HG02870 (cell line): ENCODE results near the gene NDUFB5.
"Not testable (repeated sequence)": the region's sequence is repeated elsewhere in the genome, so short reads cannot be mapped to it uniquely, and the experiment has no call there.

Experiments used
- ATAC-seq: cut with Tn5 transposase; IDR thresholded peaks from one replicate; pipeline ENCODE4 v1.9.1; 2021; ENCODE audit warnings: mild to moderate bottlenecking, moderate library complexity; ENCODE audit not compliant: unreplicated experiment

NDUFB5 gene

DNA sequence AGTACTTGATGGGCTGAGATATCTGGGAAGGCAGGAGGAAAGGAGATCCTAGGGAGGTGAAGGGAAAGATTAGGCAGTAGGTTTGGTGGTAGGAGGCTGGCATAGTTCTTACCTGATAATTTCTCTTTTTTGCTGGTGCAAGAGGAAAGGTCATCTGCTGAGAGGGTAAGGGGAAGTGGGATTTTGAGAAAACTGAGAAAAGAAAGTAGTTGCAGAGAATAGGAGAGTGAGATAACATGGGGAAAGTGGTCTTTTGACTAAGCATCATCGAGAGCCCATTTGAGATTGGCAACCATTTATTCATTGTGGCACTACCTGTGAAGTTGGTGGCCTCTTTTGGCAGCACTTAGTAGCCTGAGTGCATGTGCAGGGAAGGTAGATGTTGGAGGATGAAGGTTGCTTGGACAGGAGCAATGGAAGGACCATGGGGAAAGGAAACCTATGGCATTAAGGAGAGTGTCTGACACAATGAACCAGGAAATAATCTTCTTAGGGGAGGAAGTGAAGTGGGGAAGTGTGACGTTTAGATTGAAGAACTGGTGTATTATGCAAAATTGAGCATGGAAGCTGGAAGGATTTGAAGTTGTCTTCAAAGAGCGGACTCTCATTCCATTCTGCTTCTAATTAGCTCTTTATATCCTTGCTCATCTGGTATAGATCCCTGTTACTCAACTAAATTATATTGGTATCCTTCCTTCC is 26.3 kb downstream of the NDUFB5 start:
- ATAC-seq = peak; percentile 63

DNA sequence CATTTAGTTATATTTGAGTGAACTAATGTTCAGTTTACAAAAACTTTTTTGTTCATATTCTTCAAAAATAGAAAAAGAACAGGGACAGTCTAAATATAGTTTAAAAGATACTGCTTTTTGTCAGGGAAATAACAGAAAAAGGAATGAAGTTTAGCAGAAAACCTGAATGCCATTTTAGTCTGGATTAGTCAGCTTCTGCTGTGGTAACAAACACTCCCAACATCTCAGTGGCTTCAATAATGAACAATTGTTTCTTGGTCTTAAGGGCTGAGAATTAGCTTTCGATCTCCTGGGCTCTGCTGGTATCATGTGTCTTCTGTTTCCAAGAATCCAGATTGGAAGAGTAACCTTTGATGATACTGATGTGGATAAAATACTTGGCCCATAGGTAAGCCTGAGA is 35.9 kb downstream of the NDUFB5 start:
- no peak for ATAC-seq

DNA sequence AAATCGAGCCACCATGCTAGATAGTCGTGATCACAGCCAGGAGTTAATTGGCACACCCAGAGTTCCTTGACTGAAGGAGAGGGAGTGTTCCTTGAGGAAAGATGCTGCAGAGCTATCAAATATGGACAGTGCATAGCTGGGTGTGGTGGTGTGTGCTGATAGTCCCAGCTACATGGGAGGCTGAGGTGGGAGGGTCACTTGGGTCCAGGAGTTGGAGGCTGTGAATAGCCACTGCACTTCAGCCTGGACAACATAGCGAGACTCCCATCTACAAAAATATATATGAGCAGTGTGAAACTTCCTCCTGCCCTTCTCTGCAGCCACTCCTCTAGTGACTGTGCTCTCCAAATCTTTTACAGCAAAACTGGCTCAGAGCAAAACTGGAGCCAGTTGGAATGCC is 38.3 kb downstream of the NDUFB5 start:
- no peak for ATAC-seq

DNA sequence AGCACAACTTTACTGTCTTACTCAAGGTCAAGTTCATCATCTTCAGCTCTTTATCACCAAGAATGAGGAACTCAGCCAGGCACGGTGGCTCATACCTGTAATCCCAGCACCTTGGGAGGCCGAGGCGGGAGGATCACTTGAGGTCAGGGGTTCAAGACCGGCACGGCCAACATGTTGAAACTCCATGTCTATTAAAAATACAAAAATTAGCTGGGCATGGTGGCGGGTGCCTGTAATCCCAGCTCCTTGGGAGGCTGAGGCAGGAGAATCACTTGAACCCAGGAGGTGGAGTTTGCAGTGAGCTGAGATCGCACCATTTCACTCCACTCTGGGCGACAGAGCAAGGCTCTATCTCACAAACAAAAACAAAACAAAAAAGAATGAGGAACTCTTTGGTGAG is 39.2 kb downstream of the NDUFB5 start:
- not testable (repeated sequence) for ATAC-seq

DNA sequence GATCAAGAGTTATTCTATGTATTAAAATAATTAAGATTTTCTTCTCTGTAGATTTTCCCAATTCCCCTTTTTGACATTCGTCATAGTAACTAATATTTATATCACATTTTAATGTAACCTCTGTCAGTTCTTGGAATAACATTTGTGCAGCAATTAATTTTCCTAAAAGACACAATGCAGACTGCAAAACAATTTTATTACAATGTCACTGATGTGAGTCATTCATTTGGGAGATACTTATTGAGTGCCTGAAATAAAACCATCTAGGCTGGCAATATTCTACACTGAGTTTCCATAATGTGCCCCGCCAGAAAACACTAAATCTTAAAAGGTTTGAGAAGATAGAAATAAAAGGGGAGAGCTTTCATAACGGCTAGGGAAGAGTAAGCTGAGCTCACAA is 41.6 kb downstream of the NDUFB5 start:
- ATAC-seq = no peak

DNA sequence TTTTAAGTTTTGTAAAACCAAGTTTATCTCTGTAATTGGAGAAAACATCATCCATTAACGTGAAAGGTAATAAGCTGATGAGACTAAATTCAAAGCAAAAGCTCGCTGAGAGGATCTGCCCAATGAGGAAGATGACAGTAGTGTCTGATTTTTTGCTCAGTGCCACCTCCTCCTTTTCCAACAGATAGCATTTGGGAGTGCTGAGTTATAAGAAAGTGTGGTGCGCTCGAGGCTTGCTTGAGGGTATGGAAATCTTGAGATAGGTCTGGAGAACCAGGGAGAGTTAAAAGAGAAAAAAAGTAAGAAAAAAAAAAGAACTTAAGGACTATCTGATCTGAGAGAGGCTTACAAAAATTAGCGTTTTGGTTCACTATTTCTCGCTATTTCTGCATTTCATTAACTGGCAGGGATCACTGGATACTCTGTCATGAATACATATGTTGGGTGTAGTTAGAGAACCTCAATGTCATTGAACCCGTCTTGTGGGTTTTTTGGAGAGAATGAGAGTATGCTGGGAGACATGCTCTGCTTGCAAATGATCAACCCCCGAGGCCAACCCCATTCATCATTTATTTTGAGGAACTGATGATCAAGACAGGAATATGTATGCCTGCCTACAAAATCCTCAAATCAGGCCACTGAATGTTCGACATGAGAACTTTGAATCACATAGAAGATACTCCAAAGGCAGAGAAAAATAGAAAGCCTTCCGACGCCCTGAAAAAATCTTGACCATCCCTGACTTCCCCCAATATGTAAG is 47.3 kb downstream of the NDUFB5 start:
- ATAC-seq = no peak

DNA sequence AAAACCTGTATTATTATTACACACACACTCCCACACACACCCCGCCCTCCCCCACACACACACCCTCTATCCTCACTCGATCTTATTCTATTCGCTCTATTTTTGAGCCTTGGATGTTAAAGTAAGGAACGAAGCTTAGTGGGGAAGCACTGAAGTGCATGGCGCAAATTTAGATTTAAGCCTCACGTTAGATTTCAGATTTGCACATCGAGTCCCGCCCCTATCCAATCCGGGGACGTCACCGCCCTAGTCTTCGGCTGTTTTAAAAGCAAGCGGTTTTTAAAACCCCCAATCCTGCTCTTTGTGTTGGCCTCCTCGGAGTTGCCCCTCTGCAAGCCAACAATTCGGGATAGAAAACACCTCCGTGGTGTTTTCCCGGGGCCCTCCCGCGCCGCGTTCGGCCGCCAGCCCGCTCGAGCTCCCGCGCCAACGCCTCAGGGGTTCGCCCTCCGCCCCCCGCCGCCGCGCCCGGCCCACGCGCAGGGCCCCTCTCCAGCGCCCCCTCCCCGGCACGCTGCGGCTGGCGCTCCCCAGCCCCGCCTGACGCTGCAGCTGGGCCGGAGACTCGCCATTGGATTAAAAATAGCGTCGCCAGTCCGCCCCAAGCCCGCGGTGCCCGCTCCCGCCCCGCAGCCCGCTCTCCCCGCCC is 48.0 kb downstream of the NDUFB5 start, which contains the start of gene USP13:
TSS of gene USP13 (plus strand) at position 594 of the 649 bp plus-strand sequence. CDS start 186 bp downstream, outside the sequence.
- peak; percentile 50 for ATAC-seq

DNA sequence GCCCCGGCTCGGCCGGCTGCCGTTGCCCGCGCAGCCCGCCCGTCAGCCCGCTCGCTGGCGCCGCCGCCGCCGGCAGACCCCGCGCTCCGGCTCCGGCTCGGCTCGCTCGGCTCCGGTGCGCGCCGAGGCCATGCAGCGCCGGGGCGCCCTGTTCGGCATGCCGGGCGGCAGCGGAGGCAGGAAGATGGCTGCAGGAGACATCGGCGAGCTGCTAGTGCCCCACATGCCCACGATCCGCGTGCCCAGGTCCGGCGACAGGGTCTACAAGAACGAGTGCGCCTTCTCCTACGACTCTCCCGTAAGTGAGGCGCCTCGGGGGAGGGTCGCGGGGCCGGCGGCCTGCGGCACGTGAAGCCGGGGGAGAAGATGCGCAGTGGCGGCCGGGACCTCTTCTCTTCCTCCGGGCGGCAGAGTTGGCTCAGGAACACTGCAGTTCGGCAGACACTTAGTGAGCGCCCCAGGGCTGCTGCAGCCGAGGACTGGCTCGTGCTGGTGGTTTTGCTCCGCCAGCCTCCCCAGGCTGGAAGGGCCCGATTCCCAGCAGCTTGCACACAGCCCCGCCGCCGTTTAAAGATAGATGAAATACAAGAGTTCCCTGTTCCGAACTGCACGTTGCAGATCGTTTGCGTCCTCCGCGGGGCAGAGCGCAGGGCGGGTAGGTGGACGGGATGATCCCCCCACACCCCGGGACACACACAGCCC is 48.7 kb downstream of the NDUFB5 start:
- peak; percentile 60 for ATAC-seq

DNA sequence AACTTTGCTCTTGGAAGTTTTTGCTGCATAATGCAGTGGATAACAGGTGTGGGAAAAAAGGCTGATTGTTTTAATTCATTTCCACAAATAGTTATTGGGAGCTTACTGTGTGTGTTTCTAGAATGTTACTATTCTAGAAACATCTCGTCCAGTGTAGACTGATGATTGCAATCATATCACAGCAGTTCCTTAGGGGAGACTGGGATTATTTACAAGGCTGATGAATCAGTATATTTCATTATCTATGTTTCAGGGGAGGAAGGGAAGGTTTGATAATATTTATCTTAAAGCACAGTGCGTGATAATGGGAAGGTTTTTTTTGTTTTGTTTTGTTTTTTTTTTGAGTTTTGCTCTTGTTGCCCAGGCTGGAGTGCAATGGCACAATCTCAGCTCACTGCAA is 50.6 kb downstream of the NDUFB5 start:
- no peak for ATAC-seq

DNA sequence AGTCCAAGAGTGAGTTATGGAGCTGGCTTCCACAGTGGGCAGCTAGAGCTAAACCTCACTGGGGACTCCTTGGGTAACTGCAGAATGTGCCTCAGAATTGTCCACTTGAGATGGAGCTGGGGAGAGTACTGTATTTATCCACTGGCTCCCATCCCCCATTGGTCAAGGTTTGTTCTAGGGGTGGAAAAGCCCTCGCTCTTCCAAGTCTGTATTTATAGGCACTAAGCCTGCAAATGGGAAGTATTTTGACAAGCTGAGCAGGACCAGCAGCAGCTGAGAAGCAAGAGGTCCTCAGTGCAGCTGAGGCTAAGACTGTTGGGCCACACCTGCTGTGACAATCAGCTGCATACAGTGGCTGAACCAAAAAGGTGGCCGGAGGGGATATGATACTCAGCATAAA is 54.0 kb downstream of the NDUFB5 start:
- ATAC-seq = no peak

DNA sequence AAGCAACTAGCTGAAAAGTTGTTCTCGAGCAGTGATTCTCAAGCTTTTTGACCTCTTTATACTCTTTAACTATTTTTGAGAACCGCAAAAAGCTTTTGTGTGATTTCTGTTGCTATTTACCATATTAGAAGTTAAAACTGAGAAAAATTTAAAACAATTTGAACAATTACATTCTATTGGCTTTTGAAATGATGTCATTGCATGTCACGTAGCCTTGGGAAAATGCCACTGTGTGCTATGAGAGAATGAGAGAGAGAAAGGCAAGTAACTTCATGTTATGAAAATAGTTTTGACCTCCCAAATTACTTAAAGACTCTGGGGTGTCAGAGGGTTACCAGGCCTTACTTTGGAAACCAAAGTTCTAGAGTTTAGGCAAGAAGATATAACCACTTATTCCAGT is 56.3 kb downstream of the NDUFB5 start:
- no peak for ATAC-seq

DNA sequence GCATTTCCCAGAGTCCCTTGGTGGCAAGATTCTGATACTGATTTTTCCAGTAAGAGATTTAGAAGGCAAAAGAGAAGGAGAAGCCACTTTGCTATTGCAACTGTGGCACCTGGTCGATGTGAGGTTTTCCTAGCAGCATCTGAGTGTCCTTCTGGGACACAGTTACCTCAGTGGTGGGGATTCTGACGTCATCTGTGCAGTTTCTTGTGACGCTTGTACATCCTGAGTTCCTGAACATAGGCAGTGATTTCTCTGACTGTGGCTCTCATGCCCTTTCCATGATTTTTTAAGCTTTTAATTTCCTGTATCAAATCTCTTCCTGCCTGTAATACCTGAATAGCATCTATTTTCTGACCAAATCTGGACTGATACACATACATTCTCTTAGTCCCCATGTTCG is 57.2 kb downstream of the NDUFB5 start:
- ATAC-seq = no peak

DNA sequence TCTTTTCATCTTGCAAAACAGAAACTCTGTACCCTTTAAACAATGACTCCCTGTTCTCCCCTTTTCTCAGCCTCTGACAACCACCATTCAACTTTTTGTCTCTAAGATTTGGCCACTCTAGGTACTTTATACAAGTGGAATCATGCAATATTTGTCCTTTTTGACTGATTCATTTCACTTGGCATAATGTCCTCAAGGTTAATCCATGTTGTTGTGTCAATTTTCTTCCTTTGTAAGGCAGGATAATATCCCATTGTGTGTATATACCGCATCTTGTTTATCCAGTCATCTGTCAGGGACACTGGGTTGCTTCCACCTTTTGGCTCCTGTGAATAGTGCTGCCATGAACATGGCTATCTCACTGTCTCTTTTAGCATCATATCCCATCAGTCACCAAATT is 58.5 kb downstream of the NDUFB5 start:
- no peak for ATAC-seq

DNA sequence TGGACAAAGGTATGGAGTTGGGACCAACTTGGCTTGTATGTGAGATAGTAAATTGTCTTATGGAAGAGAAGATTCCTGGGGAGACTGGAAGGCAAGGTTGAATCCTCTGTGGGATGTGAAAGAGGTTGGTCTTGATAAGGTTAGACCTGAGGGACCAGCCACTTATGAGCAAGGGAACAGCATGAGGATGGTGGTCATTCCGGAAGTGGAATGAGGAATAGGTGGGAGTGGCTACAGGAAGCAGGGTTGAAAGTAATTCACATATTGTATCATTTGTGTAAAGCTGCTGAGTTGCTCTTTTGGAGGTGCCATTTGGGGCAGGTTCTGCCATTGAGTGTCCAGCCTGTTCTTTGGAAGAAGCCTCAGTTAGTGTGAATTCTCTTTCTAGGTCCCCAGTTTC is 61.4 kb downstream of the NDUFB5 start:
- no peak for ATAC-seq

DNA sequence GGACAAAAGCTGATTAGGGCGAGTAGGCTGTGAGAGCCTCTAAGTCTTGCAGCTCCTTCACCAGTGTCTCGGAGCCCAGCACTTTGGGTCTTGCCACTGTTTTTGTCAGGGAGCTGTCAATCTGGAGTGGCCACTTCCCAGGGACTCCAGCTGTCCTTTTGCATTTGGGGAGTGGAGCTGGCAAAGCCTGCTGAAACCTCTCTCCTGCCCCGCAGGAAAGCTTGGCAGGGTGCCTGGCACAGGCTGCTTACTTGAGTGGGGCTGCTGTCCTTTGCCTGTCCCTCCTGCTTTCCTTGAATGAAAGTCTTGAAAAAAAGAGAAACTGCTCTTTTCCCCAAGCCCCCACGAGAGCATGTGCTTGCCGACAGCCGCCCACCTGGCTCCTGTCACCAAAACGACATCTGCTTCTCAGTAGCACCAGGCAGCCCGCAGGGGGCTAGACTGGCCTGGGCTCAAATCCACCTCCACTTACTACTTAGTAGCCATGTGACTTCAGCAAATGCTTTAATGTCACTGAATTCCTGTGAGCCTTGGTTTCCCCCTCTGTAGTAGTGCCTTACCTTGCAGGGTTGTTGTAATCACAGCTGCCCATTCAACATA is 61.9 kb downstream of the NDUFB5 start:
- no peak for ATAC-seq

DNA sequence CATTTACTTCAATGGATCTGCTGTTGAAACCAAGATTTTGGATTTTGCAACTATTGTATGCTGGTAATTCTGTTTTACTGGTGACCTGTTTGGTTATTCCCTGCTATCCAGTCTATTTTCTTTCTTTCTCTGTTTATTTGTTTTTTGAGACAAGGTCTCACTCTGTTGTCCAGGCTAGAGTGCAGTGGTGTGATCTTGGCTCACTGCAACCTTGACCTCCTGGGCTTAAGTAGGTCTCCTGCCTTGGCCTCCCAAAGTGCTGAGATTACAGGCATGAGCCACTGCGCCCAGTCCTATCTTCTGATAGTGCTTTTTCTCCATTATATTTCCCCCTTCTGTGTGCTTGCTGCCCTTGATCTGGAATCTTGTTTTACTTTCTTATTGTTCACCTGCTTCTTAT is 63.8 kb downstream of the NDUFB5 start:
- no peak for ATAC-seq

DNA sequence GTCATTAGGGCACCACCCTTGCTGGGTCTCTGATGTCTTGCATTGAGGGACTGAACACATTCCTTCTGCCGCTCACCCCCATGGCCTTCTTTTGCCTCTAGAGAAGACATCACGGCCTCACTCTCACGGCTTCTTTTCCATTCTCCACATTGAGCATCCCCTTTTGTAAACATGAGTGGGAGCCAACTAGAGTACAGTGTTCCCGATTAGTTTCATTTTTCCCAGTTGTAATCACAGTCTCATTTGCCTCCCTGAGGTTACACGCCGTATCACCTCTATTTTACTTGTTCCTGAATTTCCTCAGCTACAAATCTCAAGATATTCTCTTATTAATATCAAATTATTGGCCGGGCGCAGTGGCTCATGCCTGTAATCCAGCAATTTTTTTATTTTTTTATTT is 65.7 kb downstream of the NDUFB5 start:
- no peak for ATAC-seq

DNA sequence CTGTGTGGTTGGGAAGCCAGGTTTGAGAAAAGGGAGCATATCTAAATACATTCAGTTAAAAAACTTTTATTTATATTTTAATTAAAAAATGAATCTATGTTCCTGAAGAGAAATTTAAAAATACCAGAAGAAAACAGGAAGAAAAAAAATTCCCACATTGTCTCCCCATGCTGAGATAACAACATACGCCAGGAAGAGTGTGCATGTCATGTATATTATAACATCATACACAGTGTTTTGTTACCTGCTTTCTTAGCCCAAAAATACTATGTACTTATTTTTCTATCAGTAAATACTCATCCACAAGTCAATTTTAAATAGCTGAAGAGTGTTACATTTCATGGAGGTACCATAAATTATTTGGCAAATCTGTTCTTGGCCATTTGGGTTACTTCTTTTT is 66.7 kb downstream of the NDUFB5 start:
- no peak for ATAC-seq

DNA sequence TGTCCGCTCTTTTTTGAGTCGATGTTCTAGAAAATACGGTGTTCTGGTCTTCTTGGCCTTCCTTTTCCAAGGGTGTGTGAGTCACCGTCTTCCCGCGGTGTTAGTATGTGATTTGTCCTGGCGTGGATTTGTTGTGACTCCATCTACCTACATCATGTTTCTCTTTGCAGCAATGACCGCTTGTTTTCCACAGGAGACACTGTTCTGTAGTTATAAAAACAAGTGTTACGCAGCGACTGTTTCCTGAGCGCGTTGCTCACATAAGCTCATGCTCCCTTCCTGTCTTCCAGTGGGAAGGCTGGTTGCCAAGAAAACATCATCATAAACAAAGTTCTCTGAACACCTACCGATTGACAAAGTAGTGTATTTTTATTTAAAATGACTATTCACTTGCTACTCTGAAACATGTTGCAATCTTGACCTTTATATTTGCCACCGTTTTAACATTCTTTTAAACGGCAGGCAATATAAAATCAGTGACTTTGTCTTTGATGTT is 67.2 kb downstream of the NDUFB5 start:
- ATAC-seq = no peak

DNA sequence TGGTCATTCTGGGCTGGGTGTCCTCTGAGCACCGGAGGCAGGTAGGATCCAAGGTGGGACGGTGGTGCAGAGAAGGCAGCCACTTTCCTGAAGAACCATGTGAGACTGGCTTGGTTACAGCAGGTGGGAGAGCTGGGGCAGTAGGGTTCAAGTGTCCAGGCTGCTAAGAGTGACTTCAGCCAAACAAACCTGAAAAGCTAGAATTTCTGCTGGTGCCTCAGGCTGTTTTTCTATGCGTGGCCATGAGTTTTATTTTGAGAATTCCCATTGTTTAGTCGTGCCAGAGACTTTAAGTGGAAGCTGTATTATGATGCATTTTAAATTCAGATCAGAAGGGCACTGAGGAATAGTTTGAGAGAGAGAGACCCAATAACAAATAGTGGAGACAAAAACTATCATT is 68.3 kb downstream of the NDUFB5 start:
- no peak for ATAC-seq

DNA sequence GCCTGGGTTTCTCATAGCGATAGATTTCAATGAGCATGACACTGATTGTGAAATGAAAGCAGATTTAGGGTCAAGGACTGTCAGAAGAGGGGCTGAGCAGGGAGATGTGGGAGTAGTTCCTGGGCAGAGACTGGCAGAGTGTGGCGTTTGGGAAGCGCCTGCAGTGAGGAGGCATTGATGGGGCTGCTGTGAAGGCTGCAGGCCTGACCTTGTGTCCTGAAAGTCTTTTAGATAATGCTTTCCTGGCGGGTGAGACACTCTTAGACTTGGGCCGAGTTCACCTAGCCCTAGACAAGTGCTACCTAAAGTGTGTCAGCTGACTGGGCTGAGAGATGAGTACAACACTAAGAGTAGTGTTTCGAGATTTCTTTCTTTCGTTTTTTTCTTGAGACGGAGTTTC is 68.9 kb downstream of the NDUFB5 start:
- ATAC-seq = no peak
